Right lobe of liver (tissue), 6 donors: ENCODE data around the gene TTC9. TPM values are rescaled to one million over a fixed set of nuclear protein-coding genes. Genes with fewer than 3 reads are reported as not detected.

Experiments
- ATAC-seq, 4 donors: fragments of 200-7000 bp; cut with Tn5 transposase; one replicate each; pipeline ENCODE4 v1.9.1; 2020; ENCODE audit warnings: mild to moderate bottlenecking in 4 of 4, moderate library complexity in 4 of 4
- DNase-seq, 3 donors: peaks; one replicate each; pipeline ENCODE4 v3.0.0-alpha.2; 2020
- H3K27ac ChIP-seq, 3 donors: fragments of 200-600 bp; one replicate each; pipeline ENCODE4 v1.8.0; 2022
- H3K27me3 ChIP-seq, 2 donors: fragments of 200-600 bp; one replicate each; pipeline ENCODE4 v1.8.0; 2022
- H3K36me3 ChIP-seq, 4 donors: fragments of 200-600 bp; sonication (generic) in 1 of 4; one replicate each; pipeline versions ENCODE4 v1.5.1 to v1.8.0; 2017 to 2022; ENCODE audit warnings: control low read depth in 1 of 4
- H3K4me1 ChIP-seq, 4 donors: fragments of 200-600 bp; sonication (generic) in 1 of 4; one replicate each; pipeline versions ENCODE4 v1.5.1 to v1.8.0; 2017 to 2022; ENCODE audit warnings: control low read depth in 1 of 4
- H3K4me3 ChIP-seq, 3 donors: fragments of 200-600 bp; one replicate each; pipeline ENCODE4 v1.8.0; 2022
- H3K9me3 ChIP-seq, 4 donors: fragments of 200-600 bp; sonication (generic) in 1 of 4; one replicate each; pipeline versions ENCODE4 v1.5.1 to v1.8.0; 2017 to 2022; ENCODE audit warnings: control low read depth in 1 of 4
- CTCF ChIP-seq, 4 donors: fragments of 200-600 bp in 3 of 4; fragments of 450-650 bp in 1 of 4; IDR thresholded peaks; one replicate each; pipeline versions ENCODE4 v1.5.1 to v1.8.0; 2016 to 2022; ENCODE audit warnings: antibody characterized with exemption in 4 of 4, mild to moderate bottlenecking in 2 of 4
- POLR2A ChIP-seq: fragments of 450-650 bp; IDR thresholded peaks from one replicate; pipeline ENCODE4 v1.6.1; 2017; ENCODE audit warnings: antibody characterized with exemption, mild to moderate bottlenecking
- WGBS: methylation state at CpG from one replicate; pipeline ENCODE4 v1.1.6; 2018; ENCODE audit warnings: low coverage, low lambda C conversion rate; ENCODE audit not compliant: insufficient coverage; ENCODE audit errors: missing lambda C conversion rate; 5-methylcytosine and 5-hydroxymethylcytosine counted together
- intact Hi-C, 2 donors: fragments of 100-400 bp; cut with DNase I; formaldehyde crosslinking; loops; one replicate each; pipeline versions ENCODE4 v1.11.2 to v1.14.1; 2022
- total RNA-seq, 6 experiments: library from RNA; depleted of rRNA in 2 of 6; stranded (reverse); fragments of >200 nt in 2 of 6; fragmentation: NEBNext Ultra II Directional in 3 of 6; extraction: Animal tissue kit (Norgen Biotek cat#: 25700) in 3 of 6; gene quantifications; one replicate each; pipeline versions ENCODE4 v1.1.0 to v1.2.4, GENCODE V29; 2016 to 2023
- donor health status: DM: no; HTN: yes; CAD: no.
- donor health status: DM: no; HTN: no; CAD: no.
- donor health status: DM: no; HTN: no; CAD: no.
- donor health status: DM: no; HTN: yes; CAD: no.
- donor health status: DM: no; HTN: yes; CAD: no.

TTC9 gene
- total RNA-seq, 6 experiments from 2014 or later = 0.15 to 5.5 (median 2.8) TPM

GRCh38 chr14:70718383-70719118 is 76.8 kb downstream of the TTC9 start:
- intact Hi-C loops = loop anchor here in 1 of 2 donors (10.0 kb wide), 1 partner anchor 256 kb away; no protein-coding TSS in a partner anchor
- no peak overlapping the region for H3K4me3 ChIP-seq

DNA sequence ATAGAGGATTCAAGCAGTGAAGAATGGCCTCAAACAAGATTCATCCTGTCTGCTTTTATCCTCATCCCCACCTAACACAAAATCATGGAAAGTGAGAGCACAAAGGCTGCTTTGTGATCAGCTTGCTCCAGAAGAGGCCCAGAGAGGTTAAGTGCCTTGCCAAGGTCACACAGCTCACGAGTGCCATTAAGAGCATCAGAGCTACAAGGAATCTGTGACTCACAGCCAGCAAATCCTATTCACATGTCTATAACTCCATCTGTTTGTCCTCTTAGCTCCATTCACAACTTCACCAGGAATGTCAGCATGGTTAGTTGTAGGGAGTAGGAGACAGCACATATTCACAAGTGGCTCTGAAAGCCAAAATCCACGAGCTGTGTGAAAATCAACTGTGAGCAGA is 79.8 kb downstream of the TTC9 start:
- H3K27ac ChIP-seq = no peak overlapping the region
- H3K9me3 ChIP-seq = no peaks in the 10 kb centered on the region
- TF ChIP-seq POLR2A (no peak), CTCF (IDR thresholded peaks at IDR 0.05) (no peak)
- DNase-seq (no peak), ATAC-seq (no peak)
- WGBS = 66% methylated on average over 2 of the region's 2 CpGs
- H3K36me3 ChIP-seq = no peaks in the 10 kb centered on the region
- H3K4me1 ChIP-seq = peaks cover 0 to 36% (median 7%) of the 10 kb centered on the region in 4 donors
- intact Hi-C loops = no loop called here
- H3K27me3 ChIP-seq = no peaks in the 10 kb centered on the region
- no peak overlapping the region for H3K4me3 ChIP-seq

More at GRCh38 chr14:70718383-70719118, 76.8 kb downstream of the TTC9 start:
- no CpG with 5 or more reads among the region's 8 CpGs for WGBS
- TF ChIP-seq POLR2A (no peak), CTCF (IDR thresholded peaks at IDR 0.05) (no peak)
- H3K36me3 ChIP-seq = no peaks in the 10 kb centered on the region
- DNase-seq (no peak), ATAC-seq (no peak)
- no peaks in the 10 kb centered on the region for H3K9me3 ChIP-seq
- H3K27ac ChIP-seq = no peak overlapping the region
- no peaks in the 10 kb centered on the region for H3K27me3 ChIP-seq
- H3K4me1 ChIP-seq = peaks cover 0 to 39% (median 8%) of the 10 kb centered on the region in 4 donors

- intact Hi-C loops = no loop called here
These were observed 80.7 kb downstream of the TTC9 start for GRCh38 chr14:70722418-70722817.

DNA sequence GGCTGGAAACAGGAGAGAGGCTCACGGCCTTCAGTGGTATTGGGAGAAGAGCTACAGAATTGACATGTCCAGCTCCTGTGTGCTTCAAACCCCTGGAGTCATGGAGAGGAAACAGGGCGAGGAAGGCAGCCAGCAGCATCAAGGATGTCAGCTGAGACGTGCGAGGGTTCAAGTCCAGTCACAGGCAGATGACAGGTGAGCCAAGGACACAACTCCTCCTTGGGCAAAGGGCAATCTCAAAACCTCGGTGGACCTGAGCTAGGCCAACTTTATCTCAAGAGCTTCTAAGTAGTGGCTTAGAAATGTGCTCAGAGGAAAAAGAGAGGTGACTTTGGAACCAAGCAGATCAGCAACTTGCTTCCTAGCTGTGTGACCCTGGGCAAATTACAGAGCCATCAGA is 81.6 kb downstream of the TTC9 start:
- Histone ChIP-seq H3K4me3 (no peak overlapping the region), H3K27me3 (no peaks in the 10 kb centered on the region), H3K27ac (no peak overlapping the region), H3K9me3 (no peaks in the 10 kb centered on the region), H3K36me3 (no peaks in the 10 kb centered on the region), H3K4me1 (peaks cover 0 to 26% (median 5%) of the 10 kb centered on the region in 4 donors)
- WGBS = 77% methylated on average over 5 of the region's 5 CpGs
- DNase-seq (no peak), ATAC-seq (no peak)
- TF ChIP-seq POLR2A = no peak
- no peak for TF ChIP-seq CTCF (IDR thresholded peaks at IDR 0.05)
- intact Hi-C loops = no loop called here

More at GRCh38 chr14:70722418-70722817, 80.7 kb downstream of the TTC9 start:
- Histone ChIP-seq H3K9me3 (no peaks in the 10 kb centered on the region), H3K4me1 (peaks cover 0 to 29% (median 5%) of the 10 kb centered on the region in 4 donors), H3K4me3 (no peak overlapping the region), H3K27me3 (no peaks in the 10 kb centered on the region), H3K36me3 (no peaks in the 10 kb centered on the region), H3K27ac (no peak overlapping the region)
- ATAC-seq (peak in 1 of 4 donors; percentile 55), DNase-seq (no peak)
- 43% methylated on average over 3 of the region's 3 CpGs for WGBS
- TF ChIP-seq CTCF (IDR thresholded peaks at IDR 0.05) (no peak), POLR2A (no peak)
